GM10266 (cell line): Measurements from ENCODE around the gene PCDHGC4.

Experiments
- DNase-seq: peaks from one replicate; pipeline ENCODE4 v3.0.0; 2012; ENCODE audit errors: extremely low spot score
- TF ChIP-seq, protein P1 (sequence below): IDR thresholded peaks from 2 replicates; pipeline ENCODE4 v1.5.1; 2012; ENCODE audit warnings: mild to moderate bottlenecking, low read depth; ENCODE audit not compliant: control insufficient read depth, insufficient read depth; ENCODE audit errors: missing control alignments

The PCDHGC4 gene

DNA sequence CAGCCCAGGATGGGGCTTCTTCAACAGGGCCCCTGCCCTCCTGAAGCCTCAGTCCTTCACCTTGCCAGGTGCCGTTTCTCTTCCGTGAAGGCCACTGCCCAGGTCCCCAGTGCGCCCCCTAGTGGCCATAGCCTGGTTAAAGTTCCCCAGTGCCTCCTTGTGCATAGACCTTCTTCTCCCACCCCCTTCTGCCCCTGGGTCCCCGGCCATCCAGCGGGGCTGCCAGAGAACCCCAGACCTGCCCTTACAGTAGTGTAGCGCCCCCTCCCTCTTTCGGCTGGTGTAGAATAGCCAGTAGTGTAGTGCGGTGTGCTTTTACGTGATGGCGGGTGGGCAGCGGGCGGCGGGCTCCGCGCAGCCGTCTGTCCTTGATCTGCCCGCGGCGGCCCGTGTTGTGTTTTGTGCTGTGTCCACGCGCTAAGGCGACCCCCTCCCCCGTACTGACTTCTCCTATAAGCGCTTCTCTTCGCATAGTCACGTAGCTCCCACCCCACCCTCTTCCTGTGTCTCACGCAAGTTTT, 27.6 kb downstream of the PCDHGC4 start:
- TF ChIP-seq, protein P1, sequence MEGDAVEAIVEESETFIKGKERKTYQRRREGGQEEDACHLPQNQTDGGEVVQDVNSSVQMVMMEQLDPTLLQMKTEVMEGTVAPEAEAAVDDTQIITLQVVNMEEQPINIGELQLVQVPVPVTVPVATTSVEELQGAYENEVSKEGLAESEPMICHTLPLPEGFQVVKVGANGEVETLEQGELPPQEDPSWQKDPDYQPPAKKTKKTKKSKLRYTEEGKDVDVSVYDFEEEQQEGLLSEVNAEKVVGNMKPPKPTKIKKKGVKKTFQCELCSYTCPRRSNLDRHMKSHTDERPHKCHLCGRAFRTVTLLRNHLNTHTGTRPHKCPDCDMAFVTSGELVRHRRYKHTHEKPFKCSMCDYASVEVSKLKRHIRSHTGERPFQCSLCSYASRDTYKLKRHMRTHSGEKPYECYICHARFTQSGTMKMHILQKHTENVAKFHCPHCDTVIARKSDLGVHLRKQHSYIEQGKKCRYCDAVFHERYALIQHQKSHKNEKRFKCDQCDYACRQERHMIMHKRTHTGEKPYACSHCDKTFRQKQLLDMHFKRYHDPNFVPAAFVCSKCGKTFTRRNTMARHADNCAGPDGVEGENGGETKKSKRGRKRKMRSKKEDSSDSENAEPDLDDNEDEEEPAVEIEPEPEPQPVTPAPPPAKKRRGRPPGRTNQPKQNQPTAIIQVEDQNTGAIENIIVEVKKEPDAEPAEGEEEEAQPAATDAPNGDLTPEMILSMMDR = peak; percentile 82
- peak; percentile 75 for DNase-seq

DNA sequence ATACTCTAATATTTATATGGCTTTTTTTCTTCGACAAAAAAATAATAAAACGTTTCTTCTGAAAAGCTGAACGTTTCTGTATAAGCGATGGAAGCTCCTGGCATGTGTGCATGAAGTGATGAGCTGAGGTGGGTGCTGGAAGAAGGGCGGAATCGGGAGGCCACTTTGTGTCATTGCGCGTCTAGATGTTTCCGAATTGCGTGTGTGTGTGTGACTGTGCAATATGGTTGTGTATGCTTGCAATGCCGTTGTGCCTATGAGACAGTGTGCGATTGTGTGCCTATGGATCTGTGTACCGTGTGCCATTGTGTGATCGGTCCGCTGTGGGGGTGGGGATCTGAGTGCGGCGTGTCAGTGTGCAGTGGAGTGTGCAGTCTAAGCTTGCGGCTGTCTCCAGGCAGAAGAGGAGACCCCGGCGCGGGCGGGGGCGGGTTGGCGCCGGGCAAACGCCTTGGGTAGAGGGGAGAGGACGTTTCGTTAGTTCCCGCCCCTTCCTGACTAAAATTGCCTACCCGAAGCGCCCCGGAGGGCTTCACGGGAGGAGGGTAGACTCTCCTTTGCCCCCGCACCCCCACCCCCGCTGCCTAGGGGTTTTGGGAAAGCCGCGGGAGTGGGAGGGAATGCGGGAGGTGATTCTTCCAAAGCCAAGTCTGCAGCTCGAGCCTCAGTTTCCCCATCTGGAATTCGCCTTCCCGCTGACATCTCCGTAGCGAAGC, 28.2 kb downstream of the PCDHGC4 start:
- DNase-seq = peak; percentile 19
- TF ChIP-seq, protein P1 = no peak

DNA sequence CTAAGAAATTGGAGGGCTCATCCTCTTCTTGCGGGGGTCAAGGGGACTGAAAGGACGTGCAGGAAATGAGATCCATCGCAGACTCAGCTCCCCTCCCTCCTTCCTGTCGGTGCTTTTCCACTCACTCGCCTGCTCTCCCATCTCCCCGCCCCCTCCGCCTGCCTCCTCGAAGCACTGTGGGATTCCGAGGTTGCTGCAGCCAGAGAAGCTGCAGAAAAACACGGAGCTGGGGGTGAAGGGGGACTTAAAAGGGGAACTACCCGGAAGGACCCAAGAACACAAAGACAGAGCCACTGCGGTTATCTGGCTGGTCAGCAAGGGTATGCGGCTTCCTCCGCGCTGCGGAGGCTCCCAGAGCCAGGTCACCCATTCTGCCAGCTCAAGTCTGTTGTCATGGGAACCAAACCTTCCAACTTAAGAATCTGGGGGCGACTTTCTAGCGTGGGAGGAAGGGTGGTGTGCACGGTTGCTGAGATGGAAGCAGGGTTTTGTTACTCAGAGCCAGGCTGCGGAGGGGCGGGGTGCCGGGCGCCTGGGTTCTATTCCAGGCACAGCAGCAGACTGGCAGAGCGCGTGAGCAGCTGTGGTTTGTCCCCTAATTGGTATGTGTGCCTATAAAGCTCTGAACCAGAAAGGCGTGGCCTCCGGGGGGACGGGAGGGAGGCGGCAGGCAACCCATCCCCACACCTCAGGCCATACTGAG, 28.9 kb downstream of the PCDHGC4 start:
- TF ChIP-seq, protein P1 = no peak
- DNase-seq = peak; percentile 57

DNA sequence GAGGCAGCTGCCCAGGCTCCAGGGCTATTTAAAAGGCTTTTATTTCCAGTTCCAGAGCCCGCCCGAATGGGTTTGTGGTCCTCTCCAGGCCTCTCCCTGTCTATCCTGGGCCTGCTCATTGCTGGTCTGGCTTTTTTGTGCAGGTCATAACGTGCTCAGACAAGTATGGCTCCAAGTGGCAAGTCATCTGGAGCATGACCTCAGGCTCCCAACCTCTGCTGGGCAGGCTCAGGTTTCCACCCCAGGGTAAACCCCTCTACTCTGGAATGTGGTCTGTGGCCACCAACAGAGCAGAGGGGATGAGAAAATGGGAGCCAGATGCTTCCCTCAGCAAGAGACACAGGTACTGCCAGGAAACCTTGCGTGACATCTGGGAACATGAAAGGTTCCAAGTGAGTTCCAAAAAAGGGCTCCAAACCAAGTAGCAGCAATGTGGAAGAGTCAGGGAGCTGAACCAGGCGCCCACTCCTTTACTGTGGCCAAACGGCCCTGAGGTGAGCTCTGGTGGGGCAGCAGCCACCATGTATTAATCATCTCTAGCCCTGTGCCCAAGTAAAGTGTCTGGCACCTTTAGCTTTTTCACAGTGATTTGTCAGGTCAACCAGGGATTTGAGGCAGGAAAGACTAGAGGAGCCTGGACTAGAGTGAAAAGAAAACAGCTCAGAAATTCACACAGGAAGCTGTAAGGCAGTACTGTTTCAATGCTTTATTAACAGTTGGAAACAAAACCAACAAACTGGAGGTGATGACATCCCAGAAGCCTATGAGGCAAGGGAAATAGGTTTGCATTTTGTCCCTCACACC, 29.7 kb downstream of the PCDHGC4 start:
- TF ChIP-seq, protein P1 = no peak
- peak; percentile 21 for DNase-seq

DNA sequence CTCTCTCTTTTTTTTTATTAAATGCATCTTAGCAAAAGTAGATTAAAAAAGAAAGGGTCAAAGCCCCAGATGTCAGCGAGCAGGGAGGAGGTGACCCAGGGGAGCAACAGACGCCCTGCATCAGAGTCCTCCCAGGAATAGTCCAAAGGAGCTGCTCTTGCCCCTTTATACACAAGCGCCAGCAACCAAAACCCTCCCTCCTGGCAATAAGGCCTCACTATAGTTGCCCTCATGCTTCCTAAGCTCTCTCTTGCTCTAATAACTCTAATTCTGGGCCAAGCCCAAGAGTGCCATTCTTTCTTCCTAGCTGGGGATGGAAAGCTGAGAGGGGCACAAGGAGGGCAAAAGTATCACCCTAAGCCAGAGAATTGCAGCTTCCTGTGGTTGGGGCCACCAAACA, 30.3 kb downstream of the PCDHGC4 start:
- DNase-seq = no peak
- TF ChIP-seq, protein P1 = no peak

DNA sequence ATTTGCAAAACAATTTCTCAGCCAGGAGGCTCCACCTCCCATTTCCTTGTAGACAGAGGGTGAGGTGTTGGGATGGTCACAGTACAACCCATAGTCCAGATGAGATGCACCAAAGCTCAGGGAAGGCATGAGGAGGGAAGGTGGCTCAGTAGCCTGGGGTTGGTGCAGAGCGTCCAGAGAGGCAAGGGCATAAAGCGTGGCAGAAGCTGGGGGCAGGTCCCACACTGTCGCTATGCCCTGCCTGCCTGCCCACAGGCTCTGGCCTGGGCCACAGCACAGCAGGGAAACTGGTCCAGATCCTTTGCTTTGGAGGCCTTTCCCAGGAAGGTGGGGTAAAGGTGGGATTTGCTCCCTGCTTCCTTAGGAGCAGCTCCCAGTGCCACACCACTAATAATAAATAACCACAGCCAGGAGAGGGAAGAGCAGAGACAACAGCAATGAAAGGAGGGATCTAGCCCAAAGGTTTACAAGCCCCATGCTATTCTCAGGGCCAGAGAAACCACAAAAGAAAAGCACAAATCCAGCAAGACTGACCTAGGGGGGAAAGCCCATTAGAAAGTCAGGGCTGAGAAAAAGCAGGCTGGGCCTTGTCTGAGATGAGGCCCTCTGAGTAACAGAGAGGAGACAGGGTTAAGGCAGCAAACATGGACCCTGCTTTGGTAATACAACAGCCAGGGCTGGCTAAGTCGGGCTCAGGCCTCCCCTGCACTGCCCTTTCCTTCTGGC, 31.3 kb downstream of the PCDHGC4 start:
- TF ChIP-seq, protein P1 = no peak
- DNase-seq = peak; percentile 15
